HG03103 (cell line): ENCODE data around the gene IDH3G.
"Not testable (repeated sequence)": the region's sequence is repeated elsewhere in the genome, so short reads cannot be mapped to it uniquely, and the experiment has no call there.

Experiments
- ATAC-seq: cut with Tn5 transposase; IDR thresholded peaks from one replicate; pipeline ENCODE4 v1.9.1; 2021; ENCODE audit warnings: low read depth; ENCODE audit not compliant: unreplicated experiment

The IDH3G gene

GRCh38 chrX:153763989-153764755 is 30.0 kb downstream of the IDH3G start, which contains the start of gene PLXNB3:
Gene PLXNB3 (plus strand): TSS chrX:153764249. CDS start chrX:153765536, 1,287 bp downstream.
- no peak for ATAC-seq

GRCh38 chrX:153763298-153763932 is 30.8 kb downstream of the IDH3G start:
- no peak for ATAC-seq

- ATAC-seq = no peak
Measured at GRCh38 chrX:153762626-153763173, 31.5 kb downstream of the IDH3G start.

GRCh38 chrX:153761863-153762262 is 32.3 kb downstream of the IDH3G start:
- no peak for ATAC-seq

GRCh38 chrX:153755136-153755535 is 39.0 kb downstream of the IDH3G start:
- no peak for ATAC-seq

- no peak for ATAC-seq
Measured at GRCh38 chrX:153750127-153750774, 43.9 kb downstream of the IDH3G start.

- not testable (repeated sequence) for ATAC-seq
Measured at GRCh38 chrX:153749017-153749416, 45.2 kb downstream of the IDH3G start.

- ATAC-seq = not testable (repeated sequence)
Measured at GRCh38 chrX:153746991-153747390, 47.2 kb downstream of the IDH3G start.

- no peak for ATAC-seq
Measured at GRCh38 chrX:153746359-153746758, 47.8 kb downstream of the IDH3G start.

GRCh38 chrX:153745067-153745433 is 49.1 kb downstream of the IDH3G start:
- ATAC-seq = not testable (repeated sequence)

GRCh38 chrX:153744210-153745066 is 49.7 kb downstream of the IDH3G start:
- ATAC-seq = no peak

GRCh38 chrX:153743468-153744209 is 50.5 kb downstream of the IDH3G start:
- not testable (repeated sequence) for ATAC-seq

- ATAC-seq = not testable (repeated sequence)
Measured at GRCh38 chrX:153742796-153743467, 51.2 kb downstream of the IDH3G start.

- not testable (repeated sequence) for ATAC-seq
Measured at GRCh38 chrX:153742111-153742510, 52.1 kb downstream of the IDH3G start.

- no peak for ATAC-seq
Measured at GRCh38 chrX:153741446-153741845, 52.7 kb downstream of the IDH3G start.

GRCh38 chrX:153740631-153741222 is 53.4 kb downstream of the IDH3G start:
- ATAC-seq = no peak

- no peak for ATAC-seq
Measured at GRCh38 chrX:153739754-153740486, 54.3 kb downstream of the IDH3G start.

- no peak for ATAC-seq
Measured at GRCh38 chrX:153738056-153738605, 56.0 kb downstream of the IDH3G start.
